T-cell (primary cell): Measurements from ENCODE around the gene RRP36. TPM values are rescaled to one million over a fixed set of nuclear protein-coding genes. Genes with fewer than 3 reads are reported as not detected.
A peak's percentile ranks its signal among the peaks of the same experiment; 100 is the strongest.
"Not testable (repeated sequence)": the region's sequence is repeated elsewhere in the genome, so short reads cannot be mapped to it uniquely, and the experiment has no call there.

ENCODE experiments used
- ATAC-seq, 4 experiments: fragments of 200-7000 bp in 3 of 4; fragments of 150-1000 bp in 1 of 4; cut with Tn5 transposase; replicated peaks in 1 of 4; 1 replicate in 3 of 4; 2 replicates in 1 of 4; pipeline ENCODE4 v1.10.0; 2021; ENCODE audit warnings: moderate library complexity in 3 of 4, mild to moderate bottlenecking in 2 of 4, moderate number of reproducible peaks in 1 of 4
- CTCF ChIA-PET, 2 donors: fragments of 300-600 bp; sonication (Branson Sonifier 250); formaldehyde crosslinking; loops; one replicate each; lab custom pipeline; 2022; ENCODE audit warnings: antibody characterized with exemption in 2 of 2; lab: Charles Lee
- POLR2A ChIA-PET, 2 donors: fragments of 300-600 bp; sonication (Branson Sonifier 250); formaldehyde crosslinking; loops; one replicate each; lab custom pipeline; 2022; ENCODE audit warnings: antibody characterized with exemption in 2 of 2; lab: Charles Lee
- DNase-seq, 35 experiments: peaks; one replicate each; pipeline versions ENCODE4 v3.0.0 to v3.0.0-alpha.2; 2013 to 2023
- H3K27ac ChIP-seq: one replicate; pipeline ENCODE4 v1.5.1; 2013; ENCODE audit warnings: low read length
- H3K27me3 ChIP-seq, 2 experiments: replicated peaks in 1 of 2; 1 replicate in 1 of 2; 2 replicates in 1 of 2; pipeline versions ENCODE4 v1.6.1 to v1.7.0; 2013; ENCODE audit warnings: low read length in 1 of 2, mixed read lengths in 1 of 2; ENCODE audit not compliant: control insufficient read depth in 2 of 2, insufficient read depth in 2 of 2; ENCODE audit errors: extremely low read depth in 1 of 2
- H3K36me3 ChIP-seq, 2 donors: 1 replicate in 1 of 2; 2 replicates in 1 of 2; pipeline versions ENCODE4 v1.6.1 to v1.7.0; 2013; ENCODE audit warnings: low read length in 1 of 2; ENCODE audit not compliant: control insufficient read depth in 2 of 2, insufficient read depth in 1 of 2; ENCODE audit errors: extremely low read depth in 1 of 2
- H3K4me1 ChIP-seq, 2 experiments: 1 replicate in 1 of 2; 2 replicates in 1 of 2; pipeline versions ENCODE4 v1.6.1 to v1.7.0; 2013; ENCODE audit warnings: low read length in 2 of 2, mixed read lengths in 1 of 2; ENCODE audit not compliant: insufficient read depth in 2 of 2, control insufficient read depth in 1 of 2; ENCODE audit errors: extremely low read depth in 1 of 2
- H3K4me3 ChIP-seq, 2 donors: 1 replicate in 1 of 2; 2 replicates in 1 of 2; pipeline versions ENCODE4 v1.5.1 to v1.7.0; 2013; ENCODE audit warnings: mild to moderate bottlenecking in 2 of 2, low read length in 1 of 2, moderate library complexity in 1 of 2; ENCODE audit not compliant: control insufficient read depth in 1 of 2; ENCODE audit errors: extremely low read depth in 1 of 2
- H3K9me3 ChIP-seq: 2 replicates; pipeline ENCODE4 v1.7.0; 2013
- H3K27ac Mint-ChIP-seq, 2 donors: one replicate each; pipeline ENCODE4 v1.8.0; 2020 to 2021; ENCODE audit warnings: mild to moderate bottlenecking in 2 of 2, mixed read lengths in 2 of 2
- H3K27me3 Mint-ChIP-seq, 2 donors: one replicate each; pipeline ENCODE4 v1.8.0; 2021 to 2022; ENCODE audit warnings: mixed read lengths in 2 of 2
- H3K36me3 Mint-ChIP-seq: one replicate; pipeline ENCODE4 v1.8.0; 2021; ENCODE audit warnings: mixed read lengths
- H3K4me1 Mint-ChIP-seq, 3 donors: one replicate each; pipeline ENCODE4 v1.8.0; 2020 to 2022; ENCODE audit warnings: mixed read lengths in 3 of 3, mild to moderate bottlenecking in 1 of 3
- H3K4me3 Mint-ChIP-seq, 3 donors: one replicate each; pipeline ENCODE4 v1.8.0; 2020 to 2022; ENCODE audit warnings: mild to moderate bottlenecking in 3 of 3, mixed read lengths in 3 of 3, moderate library complexity in 3 of 3
- H3K9me3 Mint-ChIP-seq, 3 donors: one replicate each; pipeline ENCODE4 v1.8.0; 2020 to 2022; ENCODE audit warnings: mixed read lengths in 3 of 3
- WGBS: methylation state at CpG from one replicate; pipeline ENCODE4 v1.1.5; 2013; ENCODE audit warnings: missing lambda C conversion rate; ENCODE audit not compliant: insufficient coverage; 5-methylcytosine and 5-hydroxymethylcytosine counted together
- total RNA-seq, 35 experiments: library from RNA in 6 of 35; stranded (reverse) in 6 of 35; fragments of 120-200 nt in 1 of 35; gene quantifications; one replicate each; pipeline versions ENCODE4 v1.2.1 to v1.2.4 and lab custom pipeline; 2013 to 2026

RRP36 gene
- total RNA-seq, 5 donors from 2014 or later (not counting 1 experiment from before 2014, with no cell fraction given): 27.3 to 51.2 (median 47.3) TPM

DNA sequence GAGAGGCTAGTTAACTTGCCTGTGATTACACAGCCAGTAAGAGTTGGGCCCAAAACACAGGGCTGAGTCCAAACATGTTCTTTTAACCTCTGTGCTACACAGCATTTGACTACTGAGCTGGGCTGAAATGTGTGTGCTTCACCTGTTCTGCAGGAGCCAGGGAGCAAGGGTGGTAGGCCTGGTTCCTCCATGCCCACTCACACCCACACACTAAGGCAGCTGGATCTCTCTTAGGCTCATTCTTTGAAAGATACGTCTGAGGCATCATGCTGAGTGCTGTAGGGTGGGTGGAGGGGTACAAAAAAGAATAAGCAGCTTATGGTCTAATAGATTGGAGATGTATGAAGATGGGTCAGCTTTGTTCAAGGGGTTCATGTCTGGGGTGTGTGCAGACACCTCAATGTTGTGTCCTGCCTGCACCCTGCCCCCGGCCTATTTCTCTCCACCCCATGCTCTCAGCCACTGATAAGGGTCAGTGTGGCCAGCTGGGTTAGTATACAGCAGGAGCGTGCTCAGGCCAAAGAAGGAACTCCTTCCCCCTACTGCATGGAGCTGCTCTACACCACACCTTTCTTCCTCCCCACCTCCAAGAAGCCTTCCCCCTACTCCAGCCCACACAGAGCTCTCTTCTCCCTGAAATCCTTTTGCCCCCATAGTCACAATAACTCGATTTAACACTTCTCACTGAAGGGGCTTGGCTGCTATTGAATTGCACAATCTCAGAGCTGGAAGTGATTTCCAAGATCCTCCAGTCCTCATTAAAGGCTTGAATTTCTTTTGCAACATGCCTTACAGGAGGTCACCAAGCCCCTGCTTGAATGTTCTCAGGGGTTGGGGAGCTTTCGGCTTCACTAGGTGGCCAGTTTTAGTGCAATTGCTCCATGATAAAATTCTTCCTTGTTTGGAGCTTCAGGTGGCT lies 33.6 kb upstream of the RRP36 start:
- Histone ChIP-seq H3K4me1 (peaks cover 7 to 36% of the 10 kb centered on the region in 2 experiments), H3K4me3 (no peak overlapping the region), H3K27ac (no peak overlapping the region), H3K36me3 (peaks cover 7 to 39% of the 10 kb centered on the region in 2 donors), H3K9me3 (no peaks in the 10 kb centered on the region), H3K27me3 (no peaks in the 10 kb centered on the region)
- H3K36me3 Mint-ChIP-seq: peaks cover 32% of the 10 kb centered on the region
- no peak for ATAC-seq
- no peaks in the 10 kb centered on the region for H3K9me3 Mint-ChIP-seq
- CTCF ChIA-PET: interaction anchor here in 1 of 2 donors (0.5 to 1.0 kb wide), 2 partner anchors 8 to 179 kb away, joined by 3 read pairs; partner anchors contain the start of gene PEX6
- H3K4me3 Mint-ChIP-seq: peak overlapping the region in 1 of 3 donors; percentile 95
- POLR2A ChIA-PET: no interaction called here
- peak overlapping the region in 1 of 2 donors; percentile 17 for H3K27ac Mint-ChIP-seq
- peaks cover 53 to 57% (median 55%) of the 10 kb centered on the region in 3 donors for H3K4me1 Mint-ChIP-seq
- no peaks in the 10 kb centered on the region for H3K27me3 Mint-ChIP-seq
- WGBS: 83% methylated on average over 3 of the region's 5 CpGs
- no peak for DNase-seq

DNA sequence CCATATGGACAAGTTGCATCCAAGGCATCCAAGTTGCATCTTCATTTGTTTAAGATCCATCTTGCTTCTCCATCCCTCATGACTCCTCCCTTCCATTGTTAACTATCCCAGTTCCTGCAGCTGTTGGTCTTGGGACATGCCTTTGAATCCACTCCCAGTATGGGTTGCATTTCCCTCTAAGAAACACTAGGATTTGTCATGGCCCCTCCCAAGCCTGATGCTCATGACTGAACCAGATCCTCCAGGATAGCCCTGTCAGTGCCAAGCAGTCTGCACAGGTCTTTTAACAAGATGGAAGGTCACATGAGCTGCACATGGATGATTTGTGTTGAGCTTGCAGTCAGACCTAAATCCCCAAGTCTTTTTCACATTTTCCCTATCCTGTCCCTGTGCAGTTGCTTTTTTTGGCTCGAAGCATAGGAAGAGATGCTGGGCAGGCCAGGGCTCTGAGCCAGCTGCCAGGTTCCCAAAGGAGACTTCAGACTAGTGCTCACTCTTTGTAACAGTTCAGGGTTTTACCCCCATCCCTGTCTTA lies 32.9 kb upstream of the RRP36 start:
- H3K4me3 Mint-ChIP-seq: no peak overlapping the region
- Histone ChIP-seq H3K27ac (no peak overlapping the region), H3K36me3 (peaks cover 7 to 39% of the 10 kb centered on the region in 2 donors), H3K27me3 (no peaks in the 10 kb centered on the region), H3K9me3 (no peaks in the 10 kb centered on the region), H3K4me1 (peaks cover 7 to 34% of the 10 kb centered on the region in 2 experiments), H3K4me3 (no peak overlapping the region)
- peaks cover 34% of the 10 kb centered on the region for H3K36me3 Mint-ChIP-seq
- no peak for DNase-seq
- no peak overlapping the region for H3K27ac Mint-ChIP-seq
- ATAC-seq: no peak
- peaks cover 54 to 57% (median 56%) of the 10 kb centered on the region in 3 donors for H3K4me1 Mint-ChIP-seq
- no peaks in the 10 kb centered on the region for H3K9me3 Mint-ChIP-seq
- CTCF ChIA-PET: interaction anchor here in 1 of 2 donors (0.5 to 1.0 kb wide), 3 partner anchors 9 to 179 kb away, joined by 3 to 10 read pairs (median 3); partner anchors contain the start of gene PEX6
- no peaks in the 10 kb centered on the region for H3K27me3 Mint-ChIP-seq
- WGBS: 92% methylated on average over 1 of the region's 1 CpG
- POLR2A ChIA-PET: interaction anchor here in 1 of 2 donors (1.0 kb wide), 1 partner anchor 13 kb away, joined by 3 read pairs; no protein-coding TSS in a partner anchor

DNA sequence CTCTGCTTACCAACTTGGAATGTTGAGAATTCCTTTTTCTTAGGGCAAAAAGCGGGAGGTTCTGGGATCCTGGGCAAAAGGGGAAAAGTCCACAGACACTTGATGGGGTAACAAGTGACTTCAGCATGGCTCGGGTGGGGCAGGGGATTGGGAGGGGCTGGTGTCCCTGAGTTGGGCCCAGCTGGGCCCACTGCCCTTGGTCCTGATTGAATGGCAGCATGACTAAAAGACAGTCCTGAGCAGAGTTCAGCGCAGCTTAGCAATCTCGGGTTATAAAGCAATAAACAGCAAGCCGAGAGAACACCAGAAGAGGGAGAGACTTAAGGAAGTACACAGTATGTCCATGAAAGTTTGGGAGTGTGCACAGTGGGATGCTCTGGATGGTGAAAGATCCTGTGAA lies 31.5 kb upstream of the RRP36 start:
- H3K36me3 Mint-ChIP-seq: peaks cover 36% of the 10 kb centered on the region
- Histone ChIP-seq H3K27ac (no peak overlapping the region), H3K36me3 (peaks cover 7 to 39% of the 10 kb centered on the region in 2 donors), H3K4me3 (no peak overlapping the region), H3K27me3 (no peaks in the 10 kb centered on the region), H3K9me3 (no peaks in the 10 kb centered on the region), H3K4me1 (peaks cover 5 to 25% of the 10 kb centered on the region in 2 experiments)
- H3K4me1 Mint-ChIP-seq: peaks cover 49 to 53% (median 50%) of the 10 kb centered on the region in 3 donors
- ChIA-PET CTCF (no interaction called here), POLR2A (interaction anchor here in 1 of 2 donors (0.6 kb wide), 1 partner anchor 11 kb away, joined by 9 read pairs; the partner anchor contains the start of gene PEX6)
- no peaks in the 10 kb centered on the region for H3K9me3 Mint-ChIP-seq
- no peaks in the 10 kb centered on the region for H3K27me3 Mint-ChIP-seq
- ATAC-seq (no peak), DNase-seq (no peak)
- 100% methylated on average over 4 of the region's 5 CpGs for WGBS
- no peak overlapping the region for H3K27ac Mint-ChIP-seq
- no peak overlapping the region for H3K4me3 Mint-ChIP-seq

DNA sequence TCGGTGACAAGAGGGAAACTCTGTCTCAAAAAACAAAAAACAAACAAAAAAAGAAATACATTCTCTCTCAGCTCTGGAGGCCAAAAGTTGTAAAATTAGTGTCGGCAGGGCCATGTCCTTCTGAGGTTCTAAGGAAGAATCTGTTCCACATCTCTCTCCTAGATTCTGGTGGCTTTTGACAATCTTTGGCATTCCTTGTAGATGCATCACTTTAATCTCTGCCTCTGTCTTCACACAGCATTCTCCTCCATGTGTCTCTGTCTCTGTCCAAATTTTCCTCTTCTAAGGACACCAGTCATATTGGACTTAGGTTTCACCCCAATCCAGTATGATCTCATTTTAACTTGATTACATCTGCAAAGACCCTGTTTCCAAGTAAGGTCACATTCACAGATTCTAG lies 28.0 kb upstream of the RRP36 start:
- peaks cover 14 to 22% (median 19%) of the 10 kb centered on the region in 3 donors for H3K4me1 Mint-ChIP-seq
- POLR2A ChIA-PET: interaction anchor here in 1 of 2 donors (0.7 kb wide), 1 partner anchor 10 kb away, joined by 4 read pairs; no protein-coding TSS in a partner anchor
- ATAC-seq (no peak), DNase-seq (no peak)
- H3K36me3 Mint-ChIP-seq: peaks cover 28% of the 10 kb centered on the region
- WGBS: 100% methylated on average over 1 of the region's 2 CpGs
- no peaks in the 10 kb centered on the region for H3K9me3 Mint-ChIP-seq
- Histone ChIP-seq H3K27me3 (no peaks in the 10 kb centered on the region), H3K27ac (no peak overlapping the region), H3K36me3 (peaks cover 7 to 29% of the 10 kb centered on the region in 2 donors), H3K9me3 (no peaks in the 10 kb centered on the region), H3K4me1 (no peaks in the 10 kb centered on the region), H3K4me3 (no peak overlapping the region)
- peak overlapping the region in 1 of 2 donors; percentile 0 for H3K27ac Mint-ChIP-seq
- H3K27me3 Mint-ChIP-seq: no peaks in the 10 kb centered on the region
- H3K4me3 Mint-ChIP-seq: no peak overlapping the region
- CTCF ChIA-PET: interaction anchor here in 1 of 2 donors (1.5 kb wide), 1 partner anchor 8 kb away, joined by 3 read pairs; no protein-coding TSS in a partner anchor

DNA sequence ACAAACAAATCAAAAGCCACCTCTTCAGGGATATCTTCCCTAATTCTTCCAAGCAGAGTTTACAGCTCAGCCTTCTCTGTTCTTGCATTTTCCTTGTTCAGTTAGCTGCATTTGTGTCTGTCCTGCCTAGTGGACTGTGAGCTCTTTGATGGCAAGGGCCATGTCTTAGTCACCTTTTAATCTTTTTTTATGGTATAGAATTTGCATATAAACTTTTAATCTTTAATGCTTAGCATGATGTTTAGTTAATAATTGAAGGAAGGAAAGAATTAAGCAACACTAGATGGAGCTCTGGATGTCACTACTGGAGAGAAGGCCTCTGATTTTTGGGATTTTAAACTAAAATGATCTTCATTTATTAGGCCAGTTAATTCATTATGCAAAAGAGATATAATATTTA lies 24.9 kb upstream of the RRP36 start:
- H3K4me3 ChIP-seq: no peak overlapping the region
- Mint-ChIP-seq H3K36me3 (peaks cover 7% of the 10 kb centered on the region), H3K4me3 (no peak overlapping the region), H3K27ac (peak overlapping the region in 1 of 2 donors; percentile 41), H3K9me3 (no peaks in the 10 kb centered on the region), H3K27me3 (no peaks in the 10 kb centered on the region), H3K4me1 (peaks cover 4 to 10% (median 5%) of the 10 kb centered on the region in 3 donors)
- H3K9me3 ChIP-seq: no peaks in the 10 kb centered on the region
- H3K4me1 ChIP-seq: no peaks in the 10 kb centered on the region
- H3K27ac ChIP-seq: no peak overlapping the region
- ATAC-seq (no peak), DNase-seq (no peak)
- H3K27me3 ChIP-seq: no peaks in the 10 kb centered on the region
- POLR2A ChIA-PET: interaction anchor here (0.7 kb wide), 3 partner anchors 27 to 740 kb away, joined by 3 to 5 read pairs (median 4); no protein-coding TSS in a partner anchor
- CTCF ChIA-PET: no interaction called here
- peaks cover 0 to 3% of the 10 kb centered on the region in 2 donors for H3K36me3 ChIP-seq

DNA sequence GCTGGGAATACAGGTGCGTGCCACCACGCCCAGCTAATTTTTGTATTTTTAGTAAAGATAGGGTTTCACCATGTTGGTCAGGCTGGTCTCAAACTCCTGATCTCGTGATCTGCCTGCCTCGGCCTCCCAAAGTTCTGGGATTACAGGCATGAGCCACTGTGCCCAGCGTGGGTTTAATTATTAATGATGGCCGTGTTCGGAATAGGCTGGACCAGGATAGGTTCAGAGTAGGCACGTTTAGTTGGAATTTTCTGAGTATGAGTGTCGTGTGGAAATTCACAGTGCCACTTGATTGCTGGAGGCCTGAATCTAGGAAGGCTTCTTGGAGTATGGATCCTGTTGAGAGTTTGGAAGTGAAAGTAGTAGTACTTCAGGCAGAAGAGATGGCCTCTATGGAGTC lies 23.2 kb upstream of the RRP36 start:
- DNase-seq, H3K4me3 ChIP-seq, H3K9me3 ChIP-seq, H3K27me3 ChIP-seq, H3K9me3 Mint-ChIP-seq, H3K36me3 ChIP-seq, H3K4me3 Mint-ChIP-seq, H3K27ac Mint-ChIP-seq, POLR2A ChIA-PET, CTCF ChIA-PET, H3K36me3 Mint-ChIP-seq, H3K4me1 ChIP-seq, H3K27me3 Mint-ChIP-seq, H3K27ac ChIP-seq, ATAC-seq: not testable (repeated sequence)
- 97% methylated on average over 6 of the region's 9 CpGs for WGBS
- H3K4me1 Mint-ChIP-seq: peaks cover 4 to 10% (median 5%) of the 10 kb centered on the region in 3 donors
